ENCODE measurements around the gene RBBP5.

- no peak for TF ChIP-seq CTCF (IDR thresholded peaks at IDR 0.05; ENCODE audit: low read depth, low read length)
- no peak for TF ChIP-seq EZH2phosphoT487 (IDR thresholded peaks at IDR 0.05; ENCODE audit: low read depth)
These were observed 48.3 kb downstream of the RBBP5 start for GRCh38 chr1:205073511-205073910.
